ENCODE results near the gene STAC3. TPM values are rescaled to one million over a fixed set of nuclear protein-coding genes. Genes with fewer than 3 reads are reported as not detected.

The STAC3 gene
- total RNA-seq, 1 experiment from 2014 or later = 2.2 TPM

DNA sequence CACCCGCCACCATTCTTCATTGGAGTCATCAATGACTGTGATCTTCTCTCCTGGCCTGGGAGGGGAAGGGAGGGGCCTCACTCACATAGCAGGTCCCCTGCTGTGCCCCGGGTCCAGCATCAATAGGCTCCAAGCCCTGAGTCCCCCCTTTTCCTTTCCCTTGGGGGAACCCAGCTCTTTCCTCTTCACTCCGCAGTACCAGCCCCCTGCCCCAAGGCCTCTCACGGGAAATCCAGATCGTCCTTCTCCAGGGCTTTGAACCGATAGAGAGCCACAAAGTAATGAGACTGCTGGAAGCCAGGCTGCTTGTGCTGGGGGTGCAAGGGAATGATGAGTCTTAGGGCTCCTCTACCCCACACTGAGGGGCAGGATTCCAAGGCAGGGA is 6.7 kb downstream of the STAC3 start:
- no peak overlapping the region for H3K27ac ChIP-seq
- TF ChIP-seq EZH2 (IDR thresholded peaks at IDR 0.05; ENCODE audit: low read depth) = no peak
- TF ChIP-seq, protein P1, sequence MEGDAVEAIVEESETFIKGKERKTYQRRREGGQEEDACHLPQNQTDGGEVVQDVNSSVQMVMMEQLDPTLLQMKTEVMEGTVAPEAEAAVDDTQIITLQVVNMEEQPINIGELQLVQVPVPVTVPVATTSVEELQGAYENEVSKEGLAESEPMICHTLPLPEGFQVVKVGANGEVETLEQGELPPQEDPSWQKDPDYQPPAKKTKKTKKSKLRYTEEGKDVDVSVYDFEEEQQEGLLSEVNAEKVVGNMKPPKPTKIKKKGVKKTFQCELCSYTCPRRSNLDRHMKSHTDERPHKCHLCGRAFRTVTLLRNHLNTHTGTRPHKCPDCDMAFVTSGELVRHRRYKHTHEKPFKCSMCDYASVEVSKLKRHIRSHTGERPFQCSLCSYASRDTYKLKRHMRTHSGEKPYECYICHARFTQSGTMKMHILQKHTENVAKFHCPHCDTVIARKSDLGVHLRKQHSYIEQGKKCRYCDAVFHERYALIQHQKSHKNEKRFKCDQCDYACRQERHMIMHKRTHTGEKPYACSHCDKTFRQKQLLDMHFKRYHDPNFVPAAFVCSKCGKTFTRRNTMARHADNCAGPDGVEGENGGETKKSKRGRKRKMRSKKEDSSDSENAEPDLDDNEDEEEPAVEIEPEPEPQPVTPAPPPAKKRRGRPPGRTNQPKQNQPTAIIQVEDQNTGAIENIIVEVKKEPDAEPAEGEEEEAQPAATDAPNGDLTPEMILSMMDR (conservative IDR thresholded peaks at IDR 0.05) = no peak
- no peak overlapping the region for H3K4me3 ChIP-seq
- POLR2A ChIA-PET (ENCODE audit: unreplicated experiment) = no interaction called here
- H3K27me3 ChIP-seq (ENCODE audit: insufficient read depth, low read depth) = peaks cover 30% of the 10 kb centered on the region
- no peak overlapping the region for H2AFZ ChIP-seq
- no peaks in the 10 kb centered on the region for H3K79me2 ChIP-seq (ENCODE audit: low read depth)
- intact Hi-C loops (cut with micrococcal nuclease; ENCODE audit: unreplicated experiment) = loop anchor here (5.0 to 10.0 kb wide), 3 partner anchors 62 to 490 kb away; partner anchors contain the start of genes PRIM1 and STAT6
- H4K20me1 ChIP-seq (ENCODE audit: insufficient read depth) = no peaks in the 10 kb centered on the region
- 0 out of 2 replicates have a peak, but pooled peaks cover 12% of the 10 kb centered on the region for H3K4me1 ChIP-seq (replicated peaks; ENCODE audit: insufficient read depth)
- H3K9me2 ChIP-seq (ENCODE audit: insufficient read depth) = no peaks in the 10 kb centered on the region
- H3K36me3 ChIP-seq (ENCODE audit: low read depth) = no peaks in the 10 kb centered on the region
- BruUV-seq (replicated peaks) = no TSS peak
- no peaks in the 10 kb centered on the region for H3K9me3 ChIP-seq (ENCODE audit: insufficient read depth, low read depth)
- CTCF ChIA-PET = interaction anchor here (2.5 kb wide), 1 partner anchor 31 kb away, joined by 25 read pairs; no protein-coding TSS in a partner anchor
- no peak for DNase-seq
- no peak overlapping the region for H3K4me2 ChIP-seq
- peaks cover 40% of the 10 kb centered on the region; the same call in 1 of the 2 replicates for H3F3A ChIP-seq (ENCODE audit: insufficient read depth, low read depth)

DNA sequence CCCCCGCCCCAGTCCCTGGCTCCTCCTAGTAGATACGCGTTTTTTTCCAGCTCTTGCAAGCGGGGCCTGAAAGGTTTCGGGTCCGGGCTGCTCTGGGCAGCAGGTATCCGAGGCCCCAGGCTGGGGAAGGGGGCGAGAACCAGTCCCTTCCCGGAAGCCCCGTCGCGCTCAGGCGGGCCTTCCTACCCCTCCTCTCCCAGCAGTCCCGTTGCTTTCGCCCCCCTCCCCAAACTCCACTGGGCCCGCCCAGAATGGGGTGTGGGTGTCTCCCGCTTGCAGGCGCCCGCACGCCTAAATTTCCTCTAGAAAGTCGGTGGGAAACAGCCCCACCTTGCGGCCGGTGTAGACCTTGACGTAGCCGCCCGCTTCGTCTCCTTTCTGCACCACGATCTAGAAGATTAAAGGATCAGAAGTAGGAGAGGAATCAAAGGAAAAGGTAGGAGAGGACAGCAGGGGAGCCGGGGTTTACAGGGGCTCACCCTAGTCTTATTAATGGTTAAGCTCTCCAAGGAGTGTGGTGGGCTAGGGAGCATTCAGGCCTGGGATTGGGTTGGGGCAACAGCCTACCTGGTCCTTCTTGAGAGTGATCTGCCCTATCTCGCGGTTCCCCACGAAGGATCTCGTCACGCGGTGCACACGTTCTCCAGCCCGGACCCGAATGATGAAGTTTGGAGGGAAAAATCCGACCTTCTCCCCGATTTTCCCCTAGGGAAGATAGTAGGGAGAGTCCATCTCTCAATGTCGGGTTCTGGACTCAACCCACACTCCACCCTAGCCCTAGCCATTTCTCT is 7.3 kb downstream of the STAC3 start:
- H3K9me3 ChIP-seq (ENCODE audit: insufficient read depth, low read depth) = no peaks in the 10 kb centered on the region
- H3F3A ChIP-seq (ENCODE audit: insufficient read depth, low read depth) = peaks cover 40% of the 10 kb centered on the region; the same call in 1 of the 2 replicates
- POLR2A ChIA-PET (ENCODE audit: unreplicated experiment) = interaction anchor here (0.6 to 0.7 kb wide), 2 partner anchors 120 to 132 kb away, joined by 12 to 15 read pairs; partner anchors contain the start of gene STAT6
- H3K4me2 ChIP-seq = peak overlapping the region; percentile 99
- BruUV-seq (replicated peaks) = no TSS peak
- no peaks in the 10 kb centered on the region for H3K36me3 ChIP-seq (ENCODE audit: low read depth)
- H3K27me3 ChIP-seq (ENCODE audit: insufficient read depth, low read depth) = peaks cover 30% of the 10 kb centered on the region
- 0 out of 2 replicates have a peak, but pooled peaks cover 12% of the 10 kb centered on the region for H3K4me1 ChIP-seq (replicated peaks; ENCODE audit: insufficient read depth)
- CTCF ChIA-PET = interaction anchor here (0.6 to 2.5 kb wide), 9 partner anchors 16 to 472 kb away, joined by 3 to 25 read pairs (median 4); no protein-coding TSS in a partner anchor
- intact Hi-C loops (cut with micrococcal nuclease; ENCODE audit: unreplicated experiment) = loop anchor here (1.0 to 10.0 kb wide), 6 partner anchors 30 to 489 kb away; partner anchors contain the start of genes PRIM1 and STAT6
- H3K27ac ChIP-seq = no peak overlapping the region
- no peaks in the 10 kb centered on the region for H3K79me2 ChIP-seq (ENCODE audit: low read depth)
- H4K20me1 ChIP-seq (ENCODE audit: insufficient read depth) = no peaks in the 10 kb centered on the region
- TF ChIP-seq, protein P1 (conservative IDR thresholded peaks at IDR 0.05) = peak; percentile 76
- TF ChIP-seq EZH2 (IDR thresholded peaks at IDR 0.05; ENCODE audit: low read depth) = no peak
- H3K4me3 ChIP-seq = peak overlapping the region; percentile 66; the same call in 1 of the 2 replicates
- H2AFZ ChIP-seq = peak overlapping the region; percentile 70
- DNase-seq = peak; percentile 62 to 82
- H3K9me2 ChIP-seq (ENCODE audit: insufficient read depth) = no peaks in the 10 kb centered on the region

DNA sequence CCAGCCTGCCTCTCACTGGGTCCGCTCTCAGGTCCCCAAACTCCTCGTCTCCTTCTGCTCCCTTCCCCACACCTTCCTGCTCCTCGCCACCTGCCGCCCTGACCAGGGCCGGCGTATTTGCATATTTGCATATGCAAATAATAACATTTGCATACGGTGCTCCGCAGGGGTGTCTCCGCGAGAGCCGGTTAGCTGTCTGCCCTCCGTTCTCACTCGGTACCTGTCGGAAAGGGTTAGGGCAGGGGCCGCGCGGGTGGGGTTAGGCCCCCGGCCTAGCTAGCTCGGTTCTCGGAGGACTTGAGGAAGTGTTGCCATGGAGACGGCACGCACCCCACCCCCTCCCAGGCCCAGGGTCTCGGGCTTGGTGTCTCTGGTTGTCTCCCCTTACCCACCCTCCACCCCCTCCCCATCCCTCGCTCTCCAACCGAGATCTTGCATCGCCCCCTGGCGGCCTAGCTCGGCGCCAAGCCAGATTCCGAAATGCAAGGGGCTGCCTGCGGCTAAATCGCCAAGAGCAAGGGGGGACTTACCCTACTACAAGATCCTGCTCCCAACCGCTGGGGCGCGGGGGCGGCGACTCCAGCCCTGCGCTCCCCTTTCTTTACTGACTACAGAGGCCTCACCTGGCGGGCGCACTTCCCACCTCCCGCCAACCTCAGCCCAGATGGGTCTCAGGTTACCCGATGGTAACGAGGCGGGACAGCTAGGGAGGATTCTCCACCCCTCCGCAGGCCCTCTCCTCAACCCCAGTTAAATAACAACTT is 8.1 kb downstream of the STAC3 start:
- Histone ChIP-seq H3K4me2 (peak overlapping the region; percentile 99), H3K27ac (no peak overlapping the region), H3K36me3 (ENCODE audit: low read depth) (no peaks in the 10 kb centered on the region), H4K20me1 (ENCODE audit: insufficient read depth) (no peaks in the 10 kb centered on the region), H3K9me3 (ENCODE audit: insufficient read depth, low read depth) (no peaks in the 10 kb centered on the region), H3F3A (ENCODE audit: insufficient read depth, low read depth) (peaks cover 48% of the 10 kb centered on the region; the same call in 1 of the 2 replicates), H3K79me2 (ENCODE audit: low read depth) (no peaks in the 10 kb centered on the region), H3K4me3 (peak overlapping the region; percentile 66), H2AFZ (peak overlapping the region; percentile 70; the same call in 1 of the 2 replicates), H3K27me3 (ENCODE audit: insufficient read depth, low read depth) (peaks cover 30% of the 10 kb centered on the region), H3K9me2 (ENCODE audit: insufficient read depth) (no peaks in the 10 kb centered on the region), H3K4me1 (replicated peaks; ENCODE audit: insufficient read depth) (0 out of 2 replicates have a peak, but pooled peaks cover 12% of the 10 kb centered on the region)
- TF ChIP-seq EZH2 (IDR thresholded peaks at IDR 0.05; ENCODE audit: low read depth) = no peak
- TF ChIP-seq, protein P1 (conservative IDR thresholded peaks at IDR 0.05) = peak; percentile 83
- BruUV-seq (replicated peaks) = no TSS peak
- ChIA-PET POLR2A (ENCODE audit: unreplicated experiment) (interaction anchor here (0.6 to 0.7 kb wide), 3 partner anchors 119 to 131 kb away, joined by 8 to 15 read pairs (median 12); partner anchors contain the start of gene STAT6), CTCF (interaction anchor here (0.6 to 2.5 kb wide), 13 partner anchors 13 to 1196 kb away, joined by 3 to 25 read pairs (median 4); partner anchors contain the start of gene SHMT2)
- DNase-seq = peak; percentile 65 to 71
- intact Hi-C loops (cut with micrococcal nuclease; ENCODE audit: unreplicated experiment) = loop anchor here (1.0 to 10.0 kb wide), 6 partner anchors 30 to 488 kb away; partner anchors contain the start of genes PRIM1 and STAT6

Data from PC-9 (cell line).